ENCODE data around the gene MRPS5. TPM values are rescaled to one million over a fixed set of nuclear protein-coding genes. Genes with fewer than 3 reads are reported as not detected.
"Not testable (repeated sequence)": the region's sequence is repeated elsewhere in the genome, so short reads cannot be mapped to it uniquely, and the experiment has no call there.

MRPS5 gene
- total RNA-seq, 1 experiment from 2014 or later = 103 TPM

DNA sequence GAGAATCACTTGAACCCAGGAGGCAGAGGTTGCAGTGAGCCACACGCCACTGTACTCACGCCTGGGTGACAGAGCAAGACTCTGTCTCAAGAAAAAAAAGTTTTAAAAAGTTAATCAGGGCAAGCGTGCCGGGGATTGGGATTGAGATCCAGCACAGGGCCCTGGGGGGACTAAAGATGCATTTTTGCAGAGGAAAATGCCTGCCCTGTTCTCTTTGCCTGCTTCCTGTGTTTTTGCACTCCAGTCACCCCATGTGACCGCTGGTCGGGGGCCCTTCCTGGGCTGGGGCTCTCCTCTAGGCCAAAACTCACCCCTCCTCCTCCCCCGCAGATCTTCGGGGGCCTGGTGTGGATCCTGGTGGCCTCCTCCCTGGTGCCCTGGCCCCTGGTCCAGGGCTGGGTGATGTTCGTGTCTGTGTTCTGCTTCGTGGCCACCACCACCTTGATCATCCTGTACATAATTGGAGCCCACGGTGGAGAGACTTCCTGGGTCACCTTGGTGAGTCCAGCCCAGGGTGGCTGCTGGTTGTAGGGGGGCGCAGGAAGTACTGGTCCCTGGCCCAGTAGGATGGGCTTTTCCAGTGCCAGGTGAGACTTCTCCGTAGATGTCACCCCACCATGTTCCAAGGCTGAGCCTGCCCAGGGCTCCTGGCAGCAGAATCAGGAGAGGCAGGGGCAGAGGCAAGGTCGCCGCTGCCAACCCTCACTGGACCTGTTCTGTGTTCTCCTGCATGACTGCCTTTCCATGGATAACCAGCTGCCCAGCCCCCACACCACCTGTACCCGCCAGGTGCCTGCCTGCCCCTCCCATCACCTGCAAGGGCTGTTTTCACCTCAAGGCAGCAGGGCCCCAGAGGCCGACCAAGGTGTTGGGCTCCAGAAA, 73.7 kb downstream of the MRPS5 start:
- DNase-seq (ENCODE audit: low spot score) = no peak

DNA sequence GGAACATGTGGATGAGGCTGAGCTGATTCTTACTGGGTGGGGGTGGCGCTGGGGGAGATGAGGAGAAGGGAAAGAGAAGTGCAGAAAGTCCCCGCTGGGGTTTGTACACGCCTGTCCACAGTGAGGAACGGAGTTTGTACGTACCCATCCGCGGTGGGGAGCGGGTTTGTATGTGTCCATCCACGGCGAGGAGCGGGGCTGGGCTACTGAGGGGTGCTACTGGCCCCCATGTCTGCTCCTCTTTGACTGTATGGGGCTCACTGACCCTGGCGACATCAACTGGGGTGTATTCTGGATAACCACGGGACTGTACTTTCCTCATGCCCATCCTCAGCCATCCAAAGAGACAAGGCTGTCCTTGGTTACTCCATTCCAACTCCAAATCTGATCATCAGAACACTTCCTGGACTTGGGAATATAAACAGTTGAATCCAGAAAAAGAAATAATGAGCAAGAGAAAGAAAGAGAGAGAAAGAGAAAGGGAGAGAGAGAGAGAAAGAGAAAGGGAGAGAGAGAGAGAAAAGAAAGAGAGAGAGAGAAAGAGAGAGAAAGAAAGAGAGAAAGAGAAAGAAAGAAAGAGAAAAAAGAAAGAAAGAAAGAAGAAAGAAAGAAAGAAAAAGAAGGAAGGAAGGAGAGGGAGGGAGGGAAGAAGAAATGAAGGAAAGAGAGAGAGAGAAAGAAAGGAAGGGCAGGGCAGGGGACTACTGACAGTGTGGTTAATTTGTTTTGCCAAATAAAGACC, 75.1 kb downstream of the MRPS5 start:
- DNase-seq (ENCODE audit: low spot score) = no peak

GRCh38 chr2:95044601-95045000, 77.0 kb downstream of the MRPS5 start:
- no peak for DNase-seq (ENCODE audit: low spot score)

DNA sequence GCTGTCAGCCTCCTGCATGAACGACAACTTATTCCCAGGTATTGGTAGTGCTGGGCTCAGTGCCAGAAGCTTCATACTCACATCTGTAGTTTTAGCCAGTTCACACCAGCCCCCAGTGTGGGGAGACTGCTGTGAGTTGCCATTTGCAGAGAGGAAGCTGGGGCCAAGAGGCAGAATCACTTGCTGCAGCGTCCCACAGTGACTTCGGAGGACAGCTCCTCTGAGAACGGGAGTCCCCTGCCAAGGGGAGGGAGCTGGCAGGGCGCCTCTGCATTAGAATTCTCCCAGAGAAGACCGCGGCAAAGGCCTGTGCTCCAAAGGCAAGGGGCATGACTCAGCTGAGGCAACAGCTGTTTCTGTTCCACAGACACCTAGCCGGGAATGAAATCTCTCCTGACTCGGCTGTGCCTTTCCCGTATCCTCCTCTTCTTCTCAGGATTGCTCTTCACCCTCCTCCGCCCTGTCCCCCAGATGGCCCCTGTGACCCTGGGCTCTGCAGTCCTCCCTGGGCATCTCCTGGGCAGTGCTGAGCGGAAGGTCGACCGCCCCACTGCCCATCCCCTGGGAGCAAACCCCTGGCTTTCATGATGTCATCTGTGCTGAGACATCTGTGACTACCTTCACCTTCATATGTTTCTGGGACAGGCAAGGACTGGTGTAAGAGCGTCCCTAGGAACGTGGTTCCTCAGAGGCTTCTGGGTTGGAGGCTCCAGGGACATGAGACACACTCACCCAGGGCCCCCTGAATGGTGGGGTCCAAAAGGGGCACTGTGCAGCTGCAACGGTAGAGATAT, 78.1 kb downstream of the MRPS5 start:
- peak; percentile 63 for DNase-seq (ENCODE audit: low spot score)

GRCh38 chr2:95042472-95043271, 78.9 kb downstream of the MRPS5 start:
- DNase-seq (ENCODE audit: low spot score) = peak; percentile 37

GRCh38 chr2:95041824-95042442, 79.7 kb downstream of the MRPS5 start:
- DNase-seq (ENCODE audit: low spot score) = no peak

DNA sequence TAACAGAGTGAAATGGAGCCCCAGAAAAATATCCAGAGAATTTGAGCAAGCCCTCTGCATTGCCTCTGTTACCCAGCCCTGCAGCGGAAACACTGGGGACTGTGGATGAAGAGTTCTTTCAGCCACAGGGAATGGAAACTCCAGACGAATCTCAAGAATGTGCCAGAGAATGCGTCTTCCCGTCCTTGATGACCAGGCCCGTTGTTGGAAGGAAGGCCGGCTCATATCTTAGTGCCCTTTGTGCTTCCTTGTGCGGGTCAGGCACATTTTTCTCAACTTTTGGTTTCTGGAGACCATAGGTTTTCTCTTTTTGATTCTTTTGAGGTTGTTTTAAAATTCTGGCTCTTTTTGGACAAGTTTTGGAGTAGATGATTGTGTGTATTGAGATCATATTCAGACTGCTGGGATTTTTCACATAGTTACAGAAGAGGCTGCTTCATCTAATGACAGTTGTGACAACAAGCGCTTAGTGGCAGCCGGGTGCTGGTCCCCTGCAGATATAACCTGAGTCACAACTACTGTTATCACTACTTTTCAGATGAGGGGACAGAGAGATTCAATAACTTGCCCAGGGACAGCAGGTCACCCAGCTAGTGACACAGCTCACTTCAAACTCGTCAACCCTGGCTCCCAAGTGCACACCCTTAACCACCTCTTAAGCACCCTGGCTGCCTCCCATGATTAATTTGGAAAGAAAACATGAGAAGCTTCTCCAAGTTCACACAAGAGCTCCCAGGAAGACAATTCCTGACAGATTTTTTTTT, 80.4 kb downstream of the MRPS5 start:
- no peak for DNase-seq (ENCODE audit: low spot score)

GRCh38 chr2:95040426-95040825, 81.2 kb downstream of the MRPS5 start:
- DNase-seq (ENCODE audit: low spot score) = no peak

- DNase-seq (ENCODE audit: low spot score) = no peak
These were observed 81.6 kb downstream of the MRPS5 start for GRCh38 chr2:95039978-95040377.

DNA sequence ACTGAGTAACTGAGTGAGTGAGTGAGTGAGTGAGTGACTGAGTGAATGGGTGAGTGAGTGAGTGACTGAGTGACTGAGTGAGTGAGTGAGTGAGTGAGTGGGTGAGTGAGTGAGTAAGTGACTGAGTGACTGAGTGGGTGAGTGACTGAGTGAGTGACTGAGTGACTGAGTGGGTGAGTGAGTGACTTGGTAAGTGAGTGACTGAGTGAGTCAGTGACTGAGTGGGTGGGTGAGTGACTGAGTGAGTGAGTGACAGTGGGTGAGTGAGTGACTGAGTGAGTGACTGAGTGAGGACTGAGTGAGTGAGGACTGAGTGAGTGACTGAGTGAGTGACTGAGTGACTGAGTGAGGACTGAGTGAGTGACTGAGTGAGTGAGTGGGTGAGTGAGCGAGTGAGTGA, 82.2 kb downstream of the MRPS5 start:
- DNase-seq (ENCODE audit: low spot score) = no peak

GRCh38 chr2:95038635-95039298, 82.8 kb downstream of the MRPS5 start:
- no peak for DNase-seq (ENCODE audit: low spot score)

GRCh38 chr2:95037841-95038585, 83.6 kb downstream of the MRPS5 start:
- not testable (repeated sequence) for DNase-seq (ENCODE audit: low spot score)

DNA sequence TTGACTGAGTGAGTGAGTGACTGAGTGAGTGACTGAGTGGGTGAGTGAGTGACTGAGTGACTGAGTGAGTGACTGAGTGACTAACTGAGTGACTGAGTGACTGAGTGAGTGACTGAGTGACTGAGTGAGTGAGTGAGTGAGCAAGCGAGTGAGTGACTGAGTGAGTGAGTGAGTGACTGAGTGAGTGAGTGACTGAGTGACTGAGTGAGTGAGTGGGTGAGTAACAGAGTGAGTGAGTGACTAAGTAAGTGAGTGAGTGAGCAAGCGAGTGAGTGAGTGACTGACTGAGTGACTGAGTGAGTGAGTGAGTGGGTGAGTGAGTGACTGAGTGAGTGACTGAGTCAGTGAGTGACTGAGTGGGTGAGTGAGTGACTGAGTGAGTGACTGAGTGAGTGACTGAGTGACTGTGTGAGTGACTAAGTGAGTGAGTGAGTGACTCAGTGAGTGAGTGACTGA, 84.2 kb downstream of the MRPS5 start:
- DNase-seq (ENCODE audit: low spot score) = no peak

- DNase-seq (ENCODE audit: low spot score) = no peak
These were observed 84.8 kb downstream of the MRPS5 start for GRCh38 chr2:95036596-95037383.

All from HT-29 (cell line).